SK-N-SH treated with all-trans-retinoic acid at 6 μM for 48 hours (cell line): ENCODE data around the gene AKR1C2.

Source experiments
- ARNTL ChIP-seq: fragments of 450-650 bp; formaldehyde crosslinking; IDR thresholded peaks from 2 replicates; pipeline ENCODE4 v1.5.0; 2020; ENCODE audit warnings: low read depth, mild to moderate bottlenecking, moderate library complexity, borderline replicate concordance
- CSDC2 ChIP-seq: fragments of 250-450 bp; sonication (Bioruptor Pico); IDR thresholded peaks from 2 replicates; pipeline ENCODE4 v1.5.0; 2020; ENCODE audit warnings: mild to moderate bottlenecking, moderate library complexity
- GLIS3 ChIP-seq: fragments of 250-450 bp; sonication (Bioruptor Pico); IDR thresholded peaks from 2 replicates; pipeline ENCODE4 v1.5.0; 2020; ENCODE audit warnings: mild to moderate bottlenecking, moderate library complexity
- RARB ChIP-seq: fragments of 250-450 bp; sonication (Bioruptor Pico); IDR thresholded peaks from 2 replicates; pipeline ENCODE4 v1.8.0; 2021; ENCODE audit warnings: mild to moderate bottlenecking, moderate library complexity
- SNAI2 ChIP-seq: fragments of 250-450 bp; sonication (Bioruptor Pico); IDR thresholded peaks from 2 replicates; pipeline ENCODE4 v1.5.0; 2020; ENCODE audit warnings: mild to moderate bottlenecking, moderate library complexity
- ZC3H10 ChIP-seq: fragments of 250-450 bp; sonication (Bioruptor Pico); IDR thresholded peaks from 2 replicates; pipeline ENCODE4 v1.5.1; 2021; ENCODE audit warnings: mild to moderate bottlenecking, moderate library complexity
- ZFP3 ChIP-seq: fragments of 250-450 bp; sonication (Bioruptor Pico); IDR thresholded peaks from 2 replicates; pipeline ENCODE4 v1.5.0; 2020; ENCODE audit warnings: mild to moderate bottlenecking, moderate library complexity
- ZFP30 ChIP-seq: fragments of 450-650 bp; formaldehyde crosslinking; IDR thresholded peaks from 2 replicates; pipeline ENCODE4 v1.5.0; 2022; ENCODE audit warnings: mild to moderate bottlenecking, moderate library complexity
- ZNF70 ChIP-seq: fragments of 450-650 bp; formaldehyde crosslinking; IDR thresholded peaks from 2 replicates; pipeline ENCODE4 v1.5.0; 2020; ENCODE audit warnings: mild to moderate bottlenecking, moderate library complexity
- ZNF8 ChIP-seq: fragments of 450-650 bp; formaldehyde crosslinking; IDR thresholded peaks from 2 replicates; pipeline ENCODE4 v1.5.0; 2020; ENCODE audit warnings: mild to moderate bottlenecking, moderate library complexity
- TF ChIP-seq, protein P1 (sequence below): fragments of 250-450 bp; sonication (Bioruptor Pico); IDR thresholded peaks from 2 replicates; pipeline ENCODE4 v1.8.0; 2020; ENCODE audit warnings: mild to moderate bottlenecking, moderate library complexity, borderline replicate concordance
- TF ChIP-seq, protein P2 (sequence below): fragments of 250-450 bp; sonication (Bioruptor Pico); IDR thresholded peaks from 2 replicates; pipeline ENCODE4 v1.5.1; 2020; ENCODE audit warnings: low read depth, mild to moderate bottlenecking, moderate library complexity

DNA sequence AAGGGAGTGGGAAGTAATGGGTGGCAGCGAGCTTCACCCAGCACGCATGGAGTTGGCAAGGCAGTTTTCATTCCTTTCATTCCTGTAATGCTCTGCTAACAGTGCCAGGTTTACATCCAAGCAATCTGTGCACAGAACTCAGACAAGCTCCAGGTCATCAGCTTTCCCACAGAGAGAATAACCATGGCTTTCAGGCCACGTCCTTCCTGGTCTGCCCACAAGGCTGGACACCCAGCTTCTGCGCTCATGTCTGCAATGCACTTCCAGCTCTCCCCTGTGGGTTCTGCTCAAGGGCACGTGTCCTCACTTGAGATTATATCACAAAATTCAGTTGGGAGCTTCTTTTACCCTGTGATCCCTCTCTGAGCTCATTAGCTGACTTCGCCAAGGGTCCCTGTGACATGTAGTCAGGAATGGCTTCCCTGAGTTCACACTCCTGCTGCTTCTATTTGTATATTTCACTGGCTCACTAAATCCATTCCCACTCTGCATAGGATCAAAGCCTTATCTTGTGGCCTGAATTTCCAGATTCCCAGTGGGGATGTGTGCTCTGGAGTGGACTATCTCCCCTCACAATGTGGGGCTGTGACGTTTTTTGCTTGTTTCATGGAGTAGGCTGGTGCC, 18.6 kb downstream of the AKR1C2 start:
- no peak for TF ChIP-seq RARB (CRISPR knock-in tag)
- no peak for TF ChIP-seq SNAI2 (CRISPR knock-in tag)
- TF ChIP-seq ARNTL (CRISPR knock-in tag) = no peak
- TF ChIP-seq GLIS3 (CRISPR knock-in tag) = no peak
- no peak for TF ChIP-seq CSDC2
- TF ChIP-seq ZNF70 = no peak
- no peak for TF ChIP-seq ZFP3 (CRISPR knock-in tag)
- TF ChIP-seq ZC3H10 (CRISPR knock-in tag) = no peak
- TF ChIP-seq, protein P1, sequence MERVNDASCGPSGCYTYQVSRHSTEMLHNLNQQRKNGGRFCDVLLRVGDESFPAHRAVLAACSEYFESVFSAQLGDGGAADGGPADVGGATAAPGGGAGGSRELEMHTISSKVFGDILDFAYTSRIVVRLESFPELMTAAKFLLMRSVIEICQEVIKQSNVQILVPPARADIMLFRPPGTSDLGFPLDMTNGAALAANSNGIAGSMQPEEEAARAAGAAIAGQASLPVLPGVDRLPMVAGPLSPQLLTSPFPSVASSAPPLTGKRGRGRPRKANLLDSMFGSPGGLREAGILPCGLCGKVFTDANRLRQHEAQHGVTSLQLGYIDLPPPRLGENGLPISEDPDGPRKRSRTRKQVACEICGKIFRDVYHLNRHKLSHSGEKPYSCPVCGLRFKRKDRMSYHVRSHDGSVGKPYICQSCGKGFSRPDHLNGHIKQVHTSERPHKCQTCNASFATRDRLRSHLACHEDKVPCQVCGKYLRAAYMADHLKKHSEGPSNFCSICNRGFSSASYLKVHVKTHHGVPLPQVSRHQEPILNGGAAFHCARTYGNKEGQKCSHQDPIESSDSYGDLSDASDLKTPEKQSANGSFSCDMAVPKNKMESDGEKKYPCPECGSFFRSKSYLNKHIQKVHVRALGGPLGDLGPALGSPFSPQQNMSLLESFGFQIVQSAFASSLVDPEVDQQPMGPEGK (CRISPR knock-in tag) = no peak
- TF ChIP-seq ZNF8 (CRISPR knock-in tag) = no peak
- TF ChIP-seq ZFP30 (CRISPR knock-in tag) = no peak
- TF ChIP-seq, protein P2, sequence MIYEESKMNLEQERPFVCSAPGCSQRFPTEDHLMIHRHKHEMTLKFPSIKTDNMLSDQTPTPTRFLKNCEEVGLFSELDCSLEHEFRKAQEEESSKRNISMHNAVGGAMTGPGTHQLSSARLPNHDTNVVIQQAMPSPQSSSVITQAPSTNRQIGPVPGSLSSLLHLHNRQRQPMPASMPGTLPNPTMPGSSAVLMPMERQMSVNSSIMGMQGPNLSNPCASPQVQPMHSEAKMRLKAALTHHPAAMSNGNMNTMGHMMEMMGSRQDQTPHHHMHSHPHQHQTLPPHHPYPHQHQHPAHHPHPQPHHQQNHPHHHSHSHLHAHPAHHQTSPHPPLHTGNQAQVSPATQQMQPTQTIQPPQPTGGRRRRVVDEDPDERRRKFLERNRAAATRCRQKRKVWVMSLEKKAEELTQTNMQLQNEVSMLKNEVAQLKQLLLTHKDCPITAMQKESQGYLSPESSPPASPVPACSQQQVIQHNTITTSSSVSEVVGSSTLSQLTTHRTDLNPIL = no peak
